HCT116 (cell line): ENCODE data around the gene TMCC1.

Experiments used
- POLR2AphosphoS5 ChIP-seq: IDR thresholded peaks from 2 replicates; pipeline ENCODE4 v1.6.1; 2011; ENCODE audit warnings: mild to moderate bottlenecking, low read depth, low read length, moderate library complexity
- TF ChIP-seq, protein P1 (sequence below): IDR thresholded peaks from 2 replicates; pipeline ENCODE4 v1.6.1; 2012; ENCODE audit warnings: low read depth
- TF ChIP-seq, protein P2 (sequence below), 3 experiments: fragments of 200-600 bp in 1 of 3; sonication (generic) in 1 of 3; IDR thresholded peaks in 2 of 3; conservative IDR thresholded peaks in 1 of 3; 2 replicates each; pipeline ENCODE4 v1.5.1; 2012 to 2017; ENCODE audit warnings: low read depth in 2 of 3, low read length in 2 of 3, antibody characterized with exemption in 1 of 3, borderline replicate concordance in 1 of 3, control low read depth in 1 of 3, mild to moderate bottlenecking in 1 of 3, mixed read lengths in 1 of 3, mixed run types in 1 of 3, moderate library complexity in 1 of 3; ENCODE audit not compliant: insufficient read depth in 1 of 3

- no peak for TF ChIP-seq POLR2AphosphoS5
- TF ChIP-seq, protein P1, sequence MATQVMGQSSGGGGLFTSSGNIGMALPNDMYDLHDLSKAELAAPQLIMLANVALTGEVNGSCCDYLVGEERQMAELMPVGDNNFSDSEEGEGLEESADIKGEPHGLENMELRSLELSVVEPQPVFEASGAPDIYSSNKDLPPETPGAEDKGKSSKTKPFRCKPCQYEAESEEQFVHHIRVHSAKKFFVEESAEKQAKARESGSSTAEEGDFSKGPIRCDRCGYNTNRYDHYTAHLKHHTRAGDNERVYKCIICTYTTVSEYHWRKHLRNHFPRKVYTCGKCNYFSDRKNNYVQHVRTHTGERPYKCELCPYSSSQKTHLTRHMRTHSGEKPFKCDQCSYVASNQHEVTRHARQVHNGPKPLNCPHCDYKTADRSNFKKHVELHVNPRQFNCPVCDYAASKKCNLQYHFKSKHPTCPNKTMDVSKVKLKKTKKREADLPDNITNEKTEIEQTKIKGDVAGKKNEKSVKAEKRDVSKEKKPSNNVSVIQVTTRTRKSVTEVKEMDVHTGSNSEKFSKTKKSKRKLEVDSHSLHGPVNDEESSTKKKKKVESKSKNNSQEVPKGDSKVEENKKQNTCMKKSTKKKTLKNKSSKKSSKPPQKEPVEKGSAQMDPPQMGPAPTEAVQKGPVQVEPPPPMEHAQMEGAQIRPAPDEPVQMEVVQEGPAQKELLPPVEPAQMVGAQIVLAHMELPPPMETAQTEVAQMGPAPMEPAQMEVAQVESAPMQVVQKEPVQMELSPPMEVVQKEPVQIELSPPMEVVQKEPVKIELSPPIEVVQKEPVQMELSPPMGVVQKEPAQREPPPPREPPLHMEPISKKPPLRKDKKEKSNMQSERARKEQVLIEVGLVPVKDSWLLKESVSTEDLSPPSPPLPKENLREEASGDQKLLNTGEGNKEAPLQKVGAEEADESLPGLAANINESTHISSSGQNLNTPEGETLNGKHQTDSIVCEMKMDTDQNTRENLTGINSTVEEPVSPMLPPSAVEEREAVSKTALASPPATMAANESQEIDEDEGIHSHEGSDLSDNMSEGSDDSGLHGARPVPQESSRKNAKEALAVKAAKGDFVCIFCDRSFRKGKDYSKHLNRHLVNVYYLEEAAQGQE: no peak
- TF ChIP-seq, protein P2, sequence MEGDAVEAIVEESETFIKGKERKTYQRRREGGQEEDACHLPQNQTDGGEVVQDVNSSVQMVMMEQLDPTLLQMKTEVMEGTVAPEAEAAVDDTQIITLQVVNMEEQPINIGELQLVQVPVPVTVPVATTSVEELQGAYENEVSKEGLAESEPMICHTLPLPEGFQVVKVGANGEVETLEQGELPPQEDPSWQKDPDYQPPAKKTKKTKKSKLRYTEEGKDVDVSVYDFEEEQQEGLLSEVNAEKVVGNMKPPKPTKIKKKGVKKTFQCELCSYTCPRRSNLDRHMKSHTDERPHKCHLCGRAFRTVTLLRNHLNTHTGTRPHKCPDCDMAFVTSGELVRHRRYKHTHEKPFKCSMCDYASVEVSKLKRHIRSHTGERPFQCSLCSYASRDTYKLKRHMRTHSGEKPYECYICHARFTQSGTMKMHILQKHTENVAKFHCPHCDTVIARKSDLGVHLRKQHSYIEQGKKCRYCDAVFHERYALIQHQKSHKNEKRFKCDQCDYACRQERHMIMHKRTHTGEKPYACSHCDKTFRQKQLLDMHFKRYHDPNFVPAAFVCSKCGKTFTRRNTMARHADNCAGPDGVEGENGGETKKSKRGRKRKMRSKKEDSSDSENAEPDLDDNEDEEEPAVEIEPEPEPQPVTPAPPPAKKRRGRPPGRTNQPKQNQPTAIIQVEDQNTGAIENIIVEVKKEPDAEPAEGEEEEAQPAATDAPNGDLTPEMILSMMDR (IDR thresholded peaks at IDR 0.05 in 2 of 3, conservative IDR thresholded peaks at IDR 0.05 in 1 of 3; ENCODE audit: borderline replicate concordance in 1 of 3, insufficient read depth in 1 of 3, low read depth in 2 of 3, low read length in 2 of 3): no peak
Measured at GRCh38 chr3:129918461-129918860, 24.9 kb upstream of the TMCC1 start.
